Ovary (tissue), 3 donors: Measurements from ENCODE around the gene NDFIP2.

Experiments used
- CTCF ChIP-seq, 3 donors: fragments of 450-650 bp in 2 of 3; fragments of 200-600 bp in 1 of 3; IDR thresholded peaks; one replicate each; pipeline versions ENCODE4 v1.5.1 to v1.8.0; 2016 to 2022; ENCODE audit warnings: antibody characterized with exemption in 3 of 3, mild to moderate bottlenecking in 1 of 3
- POLR2A ChIP-seq: fragments of 450-650 bp; IDR thresholded peaks from one replicate; pipeline ENCODE4 v1.6.1; 2017; ENCODE audit warnings: antibody characterized with exemption, mild to moderate bottlenecking, moderate library complexity
- donor health status: DM: no; HTN: no; CAD: no.

GRCh38 chr13:79468819-79469218 lies 12.1 kb upstream of the NDFIP2 start:
- TF ChIP-seq CTCF (IDR thresholded peaks at IDR 0.05): no peak
- no peak for TF ChIP-seq POLR2A
